ENCODE measurements around the gene TGFBR3.

TGFBR3 gene

GRCh38 chr1:91777630-91778300, 108.2 kb downstream of the TGFBR3 start:
- no peak for DNase-seq (ENCODE audit: low read depth, low spot score)

- no peak for DNase-seq (ENCODE audit: low read depth, low spot score)
Observed at GRCh38 chr1:91777196-91777595, 108.8 kb downstream of the TGFBR3 start.

GRCh38 chr1:91776068-91776794, 109.7 kb downstream of the TGFBR3 start:
- DNase-seq (ENCODE audit: low read depth, low spot score): no peak

GRCh38 chr1:91775227-91775626, 110.7 kb downstream of the TGFBR3 start:
- no peak for DNase-seq (ENCODE audit: low read depth, low spot score)

GRCh38 chr1:91774520-91775203, 111.3 kb downstream of the TGFBR3 start:
- no peak for DNase-seq (ENCODE audit: low read depth, low spot score)

- no peak for DNase-seq (ENCODE audit: low read depth, low spot score)
Observed at GRCh38 chr1:91771717-91772116, 114.2 kb downstream of the TGFBR3 start.

- DNase-seq (ENCODE audit: low read depth, low spot score): no peak
Observed at GRCh38 chr1:91770667-91771268, 115.2 kb downstream of the TGFBR3 start.

GRCh38 chr1:91769742-91770141, 116.2 kb downstream of the TGFBR3 start:
- DNase-seq (ENCODE audit: low read depth, low spot score): no peak

GRCh38 chr1:91768786-91769725, 116.9 kb downstream of the TGFBR3 start:
- no peak for DNase-seq (ENCODE audit: low read depth, low spot score)

GRCh38 chr1:91768120-91768519, 117.8 kb downstream of the TGFBR3 start:
- no peak for DNase-seq (ENCODE audit: low read depth, low spot score)

- no peak for DNase-seq (ENCODE audit: low read depth, low spot score)
Observed at GRCh38 chr1:91766883-91767282, 119.1 kb downstream of the TGFBR3 start.

- no peak for DNase-seq (ENCODE audit: low read depth, low spot score)
Observed at GRCh38 chr1:91765880-91766443, 120.0 kb downstream of the TGFBR3 start.

GRCh38 chr1:91765293-91765692, 120.7 kb downstream of the TGFBR3 start:
- no peak for DNase-seq (ENCODE audit: low read depth, low spot score)

GRCh38 chr1:91764471-91765115, 121.4 kb downstream of the TGFBR3 start:
- DNase-seq (ENCODE audit: low read depth, low spot score): no peak

GRCh38 chr1:91763252-91763651, 122.7 kb downstream of the TGFBR3 start:
- no peak for DNase-seq (ENCODE audit: low read depth, low spot score)

GRCh38 chr1:91761295-91761721, 124.6 kb downstream of the TGFBR3 start:
- no peak for DNase-seq (ENCODE audit: low read depth, low spot score)

- DNase-seq (ENCODE audit: low read depth, low spot score): no peak
Observed at GRCh38 chr1:91760512-91760911, 125.4 kb downstream of the TGFBR3 start.

GRCh38 chr1:91759076-91759475, 126.9 kb downstream of the TGFBR3 start:
- no peak for DNase-seq (ENCODE audit: low read depth, low spot score)

GRCh38 chr1:91757763-91758460, 128.0 kb downstream of the TGFBR3 start:
- no peak for DNase-seq (ENCODE audit: low read depth, low spot score)

All from activated CD4-positive, CD25-positive, alpha-beta regulatory T cell treated with anti-CD3 and anti-CD28 coated beads, Interleukin-2, amount 50 U/mL, for 16 hours (primary cell).